A375 (cell line): Measurements from ENCODE around the gene WBP1L. TPM values are rescaled to one million over a fixed set of nuclear protein-coding genes. Genes with fewer than 3 reads are reported as not detected.

Experiments
- small RNA-seq: library from RNA; depleted of rRNA; stranded (forward); fragments of <200 nt; gene quantifications from one replicate; pipeline ENCODE3, GENCODE V24; 2014
- total RNA-seq: library from RNA; depleted of rRNA; stranded (reverse); fragments of >200 nt; shearing (Covaris generic); gene quantifications from 2 replicates; pipeline ENCODE4 v1.2.3, GENCODE V29; 2014; rRNA removed

WBP1L gene
- 13.2 and 16.1 TPM in 2 replicates for total RNA-seq

DNA sequence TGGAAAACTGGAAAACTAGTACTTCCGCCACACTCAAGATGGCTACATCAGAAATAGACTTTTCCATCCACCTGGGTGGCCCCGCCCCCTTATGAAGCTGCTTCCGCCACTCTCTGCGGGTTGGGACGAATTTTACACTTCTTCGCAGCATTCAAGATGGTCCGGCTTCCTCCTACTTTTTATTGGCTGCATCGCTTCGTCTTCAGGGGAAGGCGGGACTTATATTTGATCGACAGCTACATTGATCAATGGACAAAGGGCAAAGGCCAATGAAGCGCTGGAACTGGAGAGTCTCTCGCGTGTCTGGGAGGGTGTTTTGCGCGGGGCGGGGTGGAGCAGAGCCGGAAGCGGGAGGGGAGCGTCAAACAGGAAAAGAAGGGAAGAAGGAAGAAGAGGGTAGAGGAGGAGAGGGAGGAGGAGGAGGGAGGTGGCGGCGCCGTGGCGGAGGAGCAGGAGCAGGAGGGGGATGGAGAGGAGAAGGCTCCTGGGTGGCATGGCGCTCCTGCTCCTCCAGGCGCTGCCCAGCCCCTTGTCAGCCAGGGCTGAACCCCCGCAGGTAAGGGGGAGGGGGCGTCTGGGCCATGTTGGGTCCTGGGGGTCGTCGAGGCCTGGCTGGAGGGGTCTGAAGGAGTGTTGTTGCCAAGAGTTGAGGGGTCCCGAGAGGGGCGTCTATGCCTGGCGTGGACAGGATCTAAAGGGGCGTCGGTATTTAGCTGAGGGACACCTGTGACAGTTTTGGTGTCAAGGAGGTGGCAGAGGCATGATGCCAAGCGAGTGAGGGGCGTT lies at the start of gene WBP1L:
Gene WBP1L (plus strand): TSS at position 361 of the 786 bp plus-strand sequence. CDS start 106 bp downstream, at position 467.

GRCh38 chr10:102713814-102714620 lies 29.7 kb upstream of the WBP1L start, which contains the start of gene ARL3:
TSS of gene ARL3 (minus strand) at chr10:102714397. CDS start at chr10:102714275, 122 bp downstream.

GRCh38 chr10:102714621-102715455 lies 28.9 kb upstream of the WBP1L start, which contains the start of gene SFXN2:
TSS of gene SFXN2 (plus strand) at chr10:102714636. CDS start at chr10:102726637, 12,001 bp downstream.

DNA sequence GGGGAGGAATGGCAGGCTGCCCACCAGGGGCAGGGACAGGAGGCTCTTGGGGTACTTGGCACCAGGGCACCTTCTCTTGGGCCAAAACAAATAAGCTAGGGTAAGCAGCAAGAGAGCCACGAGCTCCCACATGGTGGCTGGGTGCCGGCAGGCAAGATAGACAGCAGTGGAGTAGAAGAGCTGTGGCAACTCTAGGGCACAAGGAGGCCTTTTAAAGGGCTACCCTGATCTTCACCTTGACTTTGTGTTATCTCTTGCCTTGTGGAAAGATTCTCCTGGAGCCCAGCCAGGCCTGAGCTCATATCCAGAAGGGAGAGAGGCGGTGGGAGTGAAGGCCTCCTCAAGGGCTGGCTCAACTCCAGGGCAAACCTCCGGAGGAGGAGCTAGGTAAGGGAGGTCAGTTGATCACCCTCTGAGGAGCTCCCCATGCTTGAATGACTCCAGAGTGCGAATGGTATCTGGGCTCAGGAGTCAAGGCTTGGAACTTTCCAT lies 93.5 kb downstream of the WBP1L start, which contains the start of gene CYP17A1:
Gene CYP17A1 (minus strand): TSS at position 184 of the 492 bp plus-strand sequence. CDS start 52 bp downstream, at position 132.

Small RNA genes lying within 50 kb of the gene (small RNA-seq; reads per million reads assigned to genes)
- not detected for gene RNU6-1231P

Other genes with a start within 250 kb of the WBP1L start
- gene ACTR1A, start 241.2 kb upstream of the WBP1L start, total RNA-seq = 70.9 and 76.0 TPM in 2 replicates
- gene SUFU, start 240.0 kb upstream of the WBP1L start, total RNA-seq = 7.4 and 7.5 TPM in 2 replicates
- 76.5 and 87.1 TPM in 2 replicates for gene TRIM8, start 99.5 kb upstream of the WBP1L start, total RNA-seq
- gene ARL3, start 29.6 kb upstream of the WBP1L start, total RNA-seq = 8.1 and 8.3 TPM in 2 replicates
- gene SFXN2, start 29.3 kb upstream of the WBP1L start, total RNA-seq = 7.7 and 13.6 TPM in 2 replicates
- gene CYP17A1, start 93.5 kb downstream of the WBP1L start, total RNA-seq = not detected in 2 replicates
- gene BORCS7, start 110.3 kb downstream of the WBP1L start, total RNA-seq = 18.7 and 21.2 TPM in 2 replicates
- 0.26 and 0.32 TPM in 2 replicates for gene AS3MT, start 125.5 kb downstream of the WBP1L start, total RNA-seq
- gene CNNM2, start 174.3 kb downstream of the WBP1L start, total RNA-seq = 12.6 and 15.8 TPM in 2 replicates